Measurements from ENCODE around the gene RGS3. TPM values are rescaled to one million over a fixed set of nuclear protein-coding genes. Genes with fewer than 3 reads are reported as not detected.

RGS3 gene
- total and polyA plus RNA-seq, 7 donors, result 26.9 to 50.7 (median 38.3) TPM

DNA sequence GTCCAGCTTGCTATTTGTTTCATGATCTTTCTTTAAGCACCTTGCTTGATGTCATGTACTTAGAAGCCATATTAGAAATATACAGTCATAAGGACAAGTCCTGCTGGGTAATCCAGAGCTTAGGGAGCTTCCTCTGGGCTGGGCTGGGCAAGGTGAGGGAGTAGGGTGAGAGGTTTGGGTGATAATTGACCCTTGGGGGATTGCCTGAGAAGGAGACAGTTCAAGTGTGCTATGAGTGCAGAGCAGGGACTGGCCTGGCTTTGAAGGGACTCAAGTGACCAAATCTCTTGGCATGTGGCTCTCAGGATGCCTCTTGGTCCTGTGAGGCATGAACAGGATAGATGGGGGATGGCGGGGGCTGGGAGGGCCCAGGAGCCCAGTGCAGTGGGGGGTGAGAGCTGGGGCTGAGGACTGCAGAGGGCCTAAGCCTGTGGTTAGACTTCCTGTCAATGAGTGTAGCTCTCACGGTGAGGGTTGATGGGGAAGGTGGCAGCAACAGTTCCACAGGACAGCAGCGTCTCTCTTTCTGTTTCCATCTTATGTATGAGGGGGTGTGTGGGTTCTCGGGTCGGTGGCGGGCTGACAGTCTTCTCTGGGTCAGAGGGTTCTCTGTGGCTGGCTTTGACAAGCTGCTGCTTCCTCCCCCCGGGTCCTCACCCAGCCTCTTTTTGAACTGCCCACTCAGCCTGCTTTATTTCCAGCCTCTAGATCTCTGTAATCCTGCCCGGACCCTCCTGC, 53.5 kb downstream of the RGS3 start:
- intact Hi-C loops (cut with DNase I), result no loop called here

DNA sequence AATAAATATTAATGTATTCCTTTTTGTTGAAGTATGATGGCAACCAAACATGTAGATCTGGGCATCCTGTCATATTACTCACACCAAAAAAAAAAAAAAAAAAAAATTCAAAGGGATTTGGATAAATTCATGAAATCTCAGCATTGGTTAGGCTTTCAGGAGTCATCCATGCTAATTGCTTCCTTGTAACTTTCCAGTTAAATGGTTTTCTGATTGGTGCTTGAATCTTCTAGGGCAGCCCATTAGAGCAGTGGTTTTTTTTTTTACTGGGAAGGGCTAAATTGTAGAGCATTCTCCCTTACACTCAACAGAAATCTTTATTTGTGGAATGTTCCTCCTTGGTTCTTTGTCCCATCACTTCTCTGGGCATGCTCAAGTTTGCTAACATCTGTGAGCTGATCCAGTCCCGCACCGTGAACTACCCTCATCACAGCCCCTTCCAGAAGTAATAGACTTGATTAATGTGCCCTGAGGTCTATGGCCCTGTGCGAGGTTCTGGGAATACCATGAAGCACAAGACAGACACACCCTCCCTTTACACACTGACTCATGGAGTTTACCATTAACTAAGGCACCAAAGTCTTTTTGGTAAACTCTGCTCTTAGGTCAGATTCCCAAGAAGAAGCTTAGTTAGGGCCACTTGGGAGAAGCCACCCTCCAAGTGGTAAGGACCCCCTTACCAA, 56.0 kb downstream of the RGS3 start:
- 10 to 54% methylated on average over 3 of the region's 3 CpGs for WGBS, 2 donors
- peak overlapping the region; percentile 36 to 83 (median 60) for H3K27ac ChIP-seq

More for the DNA sequence above, 53.5 kb downstream of the RGS3 start:
- Histone ChIP-seq H3K36me3 (peaks cover 0 to 29% (median 0%) of the 10 kb centered on the region in 4 donors), H3K27me3 (no peaks in the 10 kb centered on the region), H3K9me3 (no peaks in the 10 kb centered on the region), H3K4me1 (peaks cover 0 to 23% (median 12%) of the 10 kb centered on the region in 4 donors), H3K27ac (peak overlapping the region in 1 of 4 donors; percentile 24), H3K4me3 (no peak overlapping the region)
- TF ChIP-seq CTCF (IDR thresholded peaks at IDR 0.05) (no peak), POLR2AphosphoS5 (IDR thresholded peaks at IDR 0.05) (no peak), POLR2A (IDR thresholded peaks at IDR 0.05) (no peak), EP300 (IDR thresholded peaks at IDR 0.05) (no peak)
- WGBS, 2 donors, result 51 to 83% methylated on average over 8 of the region's 8 CpGs
- DNase-seq, result no peak

GRCh38 chr9:113520109-113520642, 56.6 kb downstream of the RGS3 start:
- TF ChIP-seq CTCF (IDR thresholded peaks at IDR 0.05), result no peak
- no peak for TF ChIP-seq POLR2A (IDR thresholded peaks at IDR 0.05)
- no peak for TF ChIP-seq EP300 (IDR thresholded peaks at IDR 0.05)
- no peak for TF ChIP-seq POLR2AphosphoS5 (IDR thresholded peaks at IDR 0.05)
- WGBS, 2 donors, result 25 to 68% methylated on average over 6 of the region's 6 CpGs
- Histone ChIP-seq H3K4me1 (peaks cover 0 to 55% (median 44%) of the 10 kb centered on the region in 4 donors), H3K36me3 (peaks cover 0 to 22% (median 0%) of the 10 kb centered on the region in 4 donors), H3K27me3 (no peaks in the 10 kb centered on the region), H3K27ac (peak overlapping the region; percentile 36 to 83 (median 60)), H3K4me3 (no peak overlapping the region), H3K9me3 (no peaks in the 10 kb centered on the region)
- intact Hi-C loops (cut with DNase I), result loop anchor here (5.0 kb wide), 3 partner anchors 33 to 127 kb away; partner anchors contain the start of gene RGS3
- no peak for DNase-seq

More for the DNA sequence above, 56.0 kb downstream of the RGS3 start:
- DNase-seq, result no peak
- intact Hi-C loops (cut with DNase I), result loop anchor here (5.0 kb wide), 3 partner anchors 32 to 128 kb away; partner anchors contain the start of gene RGS3
- Histone ChIP-seq H3K4me1 (peaks cover 0 to 49% (median 38%) of the 10 kb centered on the region in 4 donors), H3K4me3 (no peak overlapping the region), H3K36me3 (peaks cover 0 to 27% (median 0%) of the 10 kb centered on the region in 4 donors), H3K27me3 (no peaks in the 10 kb centered on the region), H3K9me3 (no peaks in the 10 kb centered on the region)
- TF ChIP-seq EP300 (IDR thresholded peaks at IDR 0.05), result no peak
- peak in 1 of 4 donors; percentile 19 for TF ChIP-seq POLR2AphosphoS5 (IDR thresholded peaks at IDR 0.05)
- no peak for TF ChIP-seq POLR2A (IDR thresholded peaks at IDR 0.05)

DNA sequence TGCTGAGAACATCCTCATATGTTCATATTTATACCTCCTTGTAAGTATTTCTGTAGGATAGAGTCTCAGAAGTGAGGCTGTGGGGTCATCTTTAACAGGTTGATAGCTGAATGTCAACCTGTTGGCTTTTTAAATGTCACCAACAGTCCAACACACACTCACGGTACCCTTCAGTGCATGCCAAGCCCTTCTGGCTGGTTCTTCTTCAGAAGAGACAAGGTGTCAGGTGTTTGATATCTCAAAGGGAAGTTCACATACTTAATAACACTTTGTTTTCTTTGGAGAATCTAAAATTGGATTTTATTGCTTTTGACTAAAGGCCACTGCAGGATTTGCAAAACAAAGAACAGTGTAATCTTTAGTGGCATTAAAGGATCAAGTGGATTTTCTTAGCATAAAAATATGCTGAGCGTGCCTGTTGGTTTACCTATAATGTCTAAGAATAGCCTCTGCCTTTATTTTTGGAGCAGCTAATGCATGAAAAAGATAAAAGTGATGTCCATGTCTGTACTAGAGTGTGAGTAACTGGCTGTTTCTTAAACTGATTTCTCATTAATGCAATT, 58.2 kb downstream of the RGS3 start:
- peaks cover 0 to 70% (median 60%) of the 10 kb centered on the region in 4 donors for H3K4me1 ChIP-seq
- no peaks in the 10 kb centered on the region for H3K27me3 ChIP-seq
- no peak for TF ChIP-seq POLR2AphosphoS5 (IDR thresholded peaks at IDR 0.05)
- no peak for TF ChIP-seq EP300 (IDR thresholded peaks at IDR 0.05)
- no peak for TF ChIP-seq POLR2A (IDR thresholded peaks at IDR 0.05)
- TF ChIP-seq CTCF (IDR thresholded peaks at IDR 0.05), result no peak
- H3K36me3 ChIP-seq, result peaks cover 0 to 18% (median 0%) of the 10 kb centered on the region in 4 donors
- peak overlapping the region; percentile 61 to 83 (median 78) for H3K27ac ChIP-seq
- H3K9me3 ChIP-seq, result no peaks in the 10 kb centered on the region
- no peak for DNase-seq
- 20 to 50% methylated on average over 2 of the region's 2 CpGs for WGBS, 2 donors
- no peak overlapping the region for H3K4me3 ChIP-seq
- intact Hi-C loops (cut with DNase I), result loop anchor here (5.0 kb wide), 3 partner anchors 34 to 126 kb away; partner anchors contain the start of gene RGS3

Measured in sigmoid colon (tissue), 7 donors.